GM23248 (cell line): ENCODE data around the gene LEAP2.

Source experiments
- EZH2 ChIP-seq: fragments of 200-600 bp; sonication (generic); IDR thresholded peaks from 2 replicates; pipeline ENCODE4 v1.6.1; 2018; ENCODE audit warnings: antibody characterized with exemption, mild to moderate bottlenecking; ENCODE audit not compliant: insufficient read depth, poor library complexity, severe bottlenecking
- EZH2phosphoT487 ChIP-seq: fragments of 200-600 bp; sonication (generic); IDR thresholded peaks from 2 replicates; pipeline ENCODE4 v1.6.1; 2018; ENCODE audit warnings: antibody characterized with exemption, moderate library complexity, mild to moderate bottlenecking, low read depth; ENCODE audit not compliant: insufficient read depth

GRCh38 chr5:132895719-132896305, 22.3 kb downstream of the LEAP2 start:
- TF ChIP-seq EZH2, result no peak
- TF ChIP-seq EZH2phosphoT487, result no peak
